Stimulated activated CD8-positive, alpha-beta memory T cell treated with anti-CD3 and anti-CD28 coated beads, Interleukin-7, amount 100 ng/mL, for 1 hour (primary cell): Measurements from ENCODE around the gene CD99L2.
A peak's percentile ranks its signal among the peaks of the same experiment; 100 is the strongest.

Experiments
- DNase-seq, 2 donors: peaks; one replicate each; pipeline ENCODE4 v3.0.0-alpha.2; 2020; ENCODE audit warnings: low read depth in 2 of 2

Gene CD99L2, protein sequence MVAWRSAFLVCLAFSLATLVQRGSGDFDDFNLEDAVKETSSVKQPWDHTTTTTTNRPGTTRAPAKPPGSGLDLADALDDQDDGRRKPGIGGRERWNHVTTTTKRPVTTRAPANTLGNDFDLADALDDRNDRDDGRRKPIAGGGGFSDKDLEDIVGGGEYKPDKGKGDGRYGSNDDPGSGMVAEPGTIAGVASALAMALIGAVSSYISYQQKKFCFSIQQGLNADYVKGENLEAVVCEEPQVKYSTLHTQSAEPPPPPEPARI

DNA sequence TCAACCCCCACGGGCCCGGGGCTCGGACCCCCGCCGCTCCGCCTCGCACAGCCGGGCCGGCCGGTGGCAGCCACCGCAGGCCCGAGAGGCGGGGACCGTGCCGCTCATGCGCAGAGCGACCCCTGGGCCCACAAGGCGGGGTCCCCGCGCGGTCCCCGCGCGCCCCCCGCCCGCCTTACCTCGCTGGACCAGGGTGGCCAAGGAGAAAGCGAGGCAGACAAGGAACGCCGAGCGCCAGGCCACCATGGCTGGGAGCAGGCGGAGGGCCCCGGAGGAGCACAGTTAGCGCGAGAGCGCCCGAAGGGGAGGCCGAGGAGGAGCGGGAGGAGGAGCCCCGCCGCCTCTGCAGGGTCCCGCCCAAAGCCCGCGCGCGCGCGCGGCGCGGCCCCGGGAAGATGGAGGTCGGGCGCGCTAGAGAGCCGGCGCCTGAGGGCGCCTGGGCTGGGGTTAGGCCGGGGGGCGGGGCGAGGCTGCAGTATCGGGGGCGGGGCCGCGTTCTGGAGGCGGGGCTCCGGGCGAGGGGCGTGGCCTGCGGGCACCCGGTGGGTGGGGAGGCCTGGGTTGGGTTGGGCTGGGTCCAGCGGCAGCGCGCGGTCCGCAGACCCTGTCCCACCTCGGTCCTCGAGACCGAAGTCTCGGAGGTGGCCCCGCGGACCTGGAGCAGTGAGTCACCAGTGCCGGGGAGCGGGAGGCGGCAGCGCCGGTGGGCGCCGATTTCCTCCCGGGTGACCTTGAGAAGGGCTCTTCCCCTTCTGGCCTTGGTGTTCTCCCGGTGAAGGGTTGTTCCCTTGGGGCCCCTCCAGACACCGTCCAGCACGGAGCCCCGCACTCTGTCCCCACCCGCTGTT, at the start of gene CD99L2:
TSS of gene CD99L2 (minus strand) at position 326 of the 848 bp plus-strand sequence. CDS start at position 246, 80 bp downstream.
- peak; percentile 81 to 86 for DNase-seq

DNA sequence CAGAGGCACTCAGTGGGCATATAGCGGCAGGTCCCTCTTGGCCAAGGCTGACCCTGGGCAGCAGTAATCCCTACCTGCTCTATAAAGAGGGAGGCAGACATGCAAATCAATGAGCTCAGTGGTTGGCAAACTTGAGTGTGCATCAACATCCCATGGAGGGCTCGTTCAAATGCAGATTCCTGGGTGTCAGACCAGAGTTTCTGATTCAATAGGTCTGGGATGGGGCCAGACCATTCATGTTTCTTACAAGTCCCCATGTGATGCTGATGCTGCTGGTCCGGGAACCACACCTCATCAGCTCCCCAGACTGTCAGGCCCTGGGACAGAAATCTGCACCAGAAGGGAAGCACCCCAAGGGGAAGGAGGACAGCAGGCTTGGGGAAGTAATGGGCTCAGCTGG, 45.8 kb upstream of the CD99L2 start:
- no peak for DNase-seq

DNA sequence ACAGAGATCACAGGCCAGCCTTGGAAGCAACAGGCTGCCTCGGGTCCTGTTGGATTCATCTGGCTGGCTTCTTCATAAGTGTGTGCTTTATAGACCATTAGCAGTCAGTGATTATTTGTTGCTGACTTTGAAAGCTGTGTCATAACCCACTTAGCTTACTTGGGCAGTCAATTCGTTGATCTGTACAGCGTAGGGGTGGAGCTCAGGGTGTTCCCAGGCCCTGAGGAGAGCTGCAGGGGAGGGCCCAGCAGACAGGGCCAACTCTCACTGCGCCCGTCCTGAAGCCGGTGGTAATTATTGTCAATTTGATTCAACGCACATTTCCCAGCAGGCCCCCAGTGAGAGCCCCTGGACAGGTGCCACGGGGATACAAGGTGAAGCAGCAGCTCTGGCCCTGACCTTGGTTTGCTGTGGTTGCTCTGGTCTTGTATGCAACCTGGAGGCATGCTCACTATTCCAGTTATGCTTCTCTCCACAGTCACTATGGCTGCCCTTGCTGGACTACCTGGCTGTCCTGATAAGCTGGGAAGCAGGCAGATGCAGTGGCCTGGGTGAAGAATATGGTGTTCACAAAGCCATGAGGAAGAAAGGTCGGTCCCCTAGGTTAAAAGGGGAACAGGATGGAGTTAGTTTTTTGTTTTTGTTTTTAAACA, 44.6 kb upstream of the CD99L2 start:
- no peak for DNase-seq

DNA sequence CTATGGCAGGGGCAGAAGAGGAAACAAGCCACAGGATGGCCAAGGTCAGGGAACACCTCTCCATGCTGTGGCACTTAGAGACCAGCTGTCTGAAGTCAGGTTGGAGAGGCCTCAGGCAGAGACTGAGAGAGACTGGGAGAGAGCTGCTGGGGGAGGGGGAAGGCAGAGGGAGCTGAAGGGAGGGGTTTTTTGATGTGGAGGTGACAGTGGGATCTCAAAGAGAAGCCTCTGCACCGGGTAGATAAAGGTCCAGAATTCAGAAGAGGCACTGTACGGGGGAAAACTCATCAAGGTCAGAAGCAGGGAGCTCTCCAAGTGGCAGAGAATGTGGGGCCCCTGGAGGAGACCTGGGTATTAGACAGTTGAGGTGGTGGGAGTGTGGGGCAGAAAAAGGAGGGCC, 43.1 kb upstream of the CD99L2 start:
- no peak for DNase-seq

DNA sequence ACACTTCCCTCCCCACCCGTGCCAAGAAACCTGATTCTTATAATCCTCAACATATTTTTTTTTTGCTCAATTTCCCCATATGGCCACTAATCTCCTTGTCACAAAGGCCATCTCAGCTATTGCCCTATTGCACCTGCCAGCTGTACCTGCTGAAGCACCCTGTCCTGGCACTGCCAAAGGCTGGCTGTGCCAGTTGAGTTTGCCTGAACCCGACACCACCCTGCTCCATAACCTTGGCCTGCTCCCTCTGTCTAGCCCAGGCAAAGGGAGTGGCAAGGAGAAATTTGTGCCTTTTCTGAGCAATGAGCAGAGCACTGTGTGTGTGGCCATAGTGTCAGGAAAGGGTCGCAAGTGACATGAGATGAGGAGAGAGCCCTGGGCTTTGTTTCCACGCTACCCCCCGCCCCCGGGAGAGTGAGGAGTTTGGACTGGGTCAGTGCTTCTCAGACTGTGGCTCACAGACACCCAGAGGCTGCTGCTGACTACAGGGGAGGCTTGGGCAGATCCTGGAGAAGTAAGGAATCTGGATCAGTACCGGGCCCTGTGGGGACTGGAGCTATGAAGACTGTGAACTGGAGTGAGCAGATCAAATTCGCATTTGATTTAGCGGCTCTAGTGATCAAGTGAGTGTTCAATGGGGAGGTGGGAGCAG, 42.5 kb upstream of the CD99L2 start:
- DNase-seq = no peak

DNA sequence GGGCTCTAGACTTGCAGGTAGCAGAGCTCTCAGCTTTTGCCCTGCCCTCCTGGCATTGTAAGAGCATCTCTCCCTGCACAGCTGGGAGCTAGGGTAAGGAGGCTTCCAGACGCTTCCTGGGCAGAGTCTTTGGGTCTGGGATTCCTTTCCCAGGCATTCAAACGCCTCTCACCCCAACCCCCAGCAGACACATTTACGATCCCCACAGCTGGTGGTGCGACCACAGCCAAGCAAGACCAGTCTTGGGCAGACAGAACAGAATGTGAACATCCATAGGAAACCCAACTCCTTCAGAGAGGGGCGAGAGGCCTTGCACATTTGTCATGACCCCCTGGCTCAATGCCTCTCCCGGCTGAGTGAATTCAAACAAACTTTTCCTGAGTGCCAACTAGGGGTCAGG, 38.1 kb upstream of the CD99L2 start:
- no peak for DNase-seq

DNA sequence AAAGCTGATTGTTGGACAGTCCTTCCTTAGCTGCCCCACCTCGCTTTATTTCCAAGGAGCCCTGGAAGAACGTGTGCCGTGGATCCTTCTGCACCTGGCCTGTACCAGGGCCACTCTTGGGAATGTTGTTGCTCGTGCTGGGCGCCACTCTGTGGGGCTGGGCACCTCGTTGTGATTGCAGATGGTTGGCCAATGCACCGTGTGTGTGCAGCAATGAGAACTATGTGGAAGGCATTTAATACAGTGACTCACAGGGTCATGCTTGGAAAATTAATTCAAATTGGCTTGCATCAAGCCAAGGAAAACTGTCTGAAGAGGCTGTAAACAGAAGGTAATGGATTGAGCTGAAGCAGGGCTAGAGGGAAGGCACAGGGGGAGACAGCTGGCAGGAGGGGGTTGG, 37.0 kb upstream of the CD99L2 start:
- DNase-seq = no peak

DNA sequence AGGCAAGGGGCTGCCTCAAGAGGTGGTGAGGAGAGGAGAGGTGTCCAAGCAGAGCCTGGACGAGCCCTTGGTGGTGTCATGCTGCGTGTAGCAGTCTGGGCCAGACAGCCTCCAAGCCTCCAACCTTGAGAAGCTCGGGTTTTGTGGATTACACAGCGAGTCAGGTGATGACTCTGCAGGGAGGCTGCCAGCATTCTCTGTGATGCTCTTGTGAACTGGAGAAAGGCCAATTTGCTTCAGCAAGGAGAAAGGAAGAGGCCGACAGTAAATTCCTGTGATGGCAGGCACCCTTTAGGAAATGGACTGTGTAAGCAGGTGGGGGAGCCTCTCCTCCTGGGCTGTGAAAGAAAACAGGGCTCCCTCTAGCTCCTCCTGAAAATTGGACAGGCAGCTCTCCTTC, 36.0 kb upstream of the CD99L2 start:
- DNase-seq = no peak

DNA sequence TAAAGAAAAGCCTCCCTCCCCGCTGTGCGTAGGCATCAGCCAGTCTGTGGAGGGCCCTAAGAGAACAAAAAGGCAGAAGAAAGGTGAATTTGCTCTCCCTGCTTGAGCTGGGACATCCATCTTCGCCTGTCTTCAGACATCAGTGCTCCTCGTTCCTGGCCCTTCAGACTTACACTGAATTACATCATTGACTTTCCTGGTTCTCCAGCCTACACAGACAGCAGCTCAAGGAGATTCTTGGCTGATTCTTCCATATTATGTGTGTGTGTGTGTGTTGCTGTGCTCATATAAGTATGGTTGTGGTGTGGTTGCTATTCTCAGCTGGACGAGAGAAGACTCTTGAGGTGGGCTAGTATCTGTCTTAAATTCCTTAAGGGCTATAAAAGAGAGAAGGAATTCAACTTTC, 35.5 kb upstream of the CD99L2 start:
- DNase-seq = no peak

DNA sequence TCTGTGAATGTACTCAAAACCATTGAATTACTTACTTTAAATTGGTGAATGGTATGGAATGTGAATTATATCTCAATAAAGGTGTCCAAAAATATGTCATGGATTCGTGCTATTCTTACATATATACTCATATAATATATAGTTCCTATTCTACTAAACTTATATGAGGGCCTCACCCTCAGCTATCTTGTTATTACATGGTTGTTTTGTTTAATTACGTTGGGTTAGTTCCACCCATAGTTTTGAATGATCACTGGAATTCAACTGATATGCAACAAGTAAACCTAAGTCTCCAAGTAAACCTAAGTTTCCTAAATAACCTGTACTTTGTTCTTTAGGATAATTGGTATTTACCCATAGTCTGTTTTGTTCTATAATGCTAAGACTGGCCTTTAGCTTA, 30.6 kb upstream of the CD99L2 start:
- no peak for DNase-seq

DNA sequence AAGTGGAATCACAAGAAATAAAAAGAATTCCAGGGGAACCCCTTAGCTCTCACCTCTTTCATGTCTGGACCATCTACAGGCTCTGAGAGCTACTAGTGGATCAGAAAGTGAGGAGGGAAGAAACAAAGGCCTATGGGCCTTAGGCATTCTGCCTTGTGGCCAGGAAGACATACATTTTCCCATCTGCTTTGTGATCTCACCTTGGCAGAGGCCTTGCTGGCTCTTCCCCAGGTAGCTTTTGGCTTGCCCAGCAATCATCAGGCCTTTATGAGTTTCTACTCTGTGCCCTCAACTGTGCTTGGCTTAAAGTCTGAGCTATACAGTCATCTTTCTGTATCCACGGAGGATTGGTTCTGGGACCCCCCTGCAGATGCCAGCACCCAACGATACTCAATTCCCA, 28.3 kb upstream of the CD99L2 start:
- DNase-seq = no peak

DNA sequence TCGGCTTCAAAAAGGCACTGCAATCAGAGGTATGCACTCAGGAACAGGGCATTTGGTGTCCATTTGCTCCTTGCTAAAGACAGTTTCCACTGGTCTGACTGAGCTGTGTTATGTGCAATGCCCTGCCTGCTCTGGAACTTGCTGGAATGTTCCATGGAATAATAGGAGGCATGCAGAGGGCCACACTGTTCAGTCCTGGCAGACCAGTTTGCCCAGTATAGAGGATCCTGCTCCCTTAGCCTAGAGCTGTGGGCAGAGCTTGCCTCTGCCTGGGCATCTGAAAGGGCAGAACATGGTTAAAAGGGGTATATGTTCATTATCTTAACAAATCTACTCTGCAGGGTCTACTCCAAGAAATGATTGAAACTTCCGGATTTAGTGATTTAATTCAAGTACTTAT, 27.8 kb upstream of the CD99L2 start:
- no peak for DNase-seq

DNA sequence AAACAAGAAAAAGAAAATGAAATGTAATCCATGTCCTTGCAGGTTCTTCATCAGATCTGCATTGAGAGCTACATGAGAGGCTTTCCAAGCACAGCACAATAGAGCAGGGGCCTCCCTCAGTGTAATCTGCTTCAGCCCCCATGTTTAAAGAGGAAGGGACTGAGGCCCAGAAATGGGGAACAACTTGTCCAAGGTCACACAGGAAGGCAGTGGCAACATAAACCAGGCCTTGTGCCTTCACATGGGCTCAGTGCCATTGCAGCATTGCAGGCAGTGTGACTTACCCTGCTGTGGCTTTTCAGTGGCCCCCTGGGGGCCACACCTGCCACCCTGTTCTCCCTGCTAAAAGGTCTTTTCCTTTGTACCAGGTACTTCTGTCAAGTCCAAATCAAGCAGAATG, 20.9 kb upstream of the CD99L2 start:
- DNase-seq = no peak

DNA sequence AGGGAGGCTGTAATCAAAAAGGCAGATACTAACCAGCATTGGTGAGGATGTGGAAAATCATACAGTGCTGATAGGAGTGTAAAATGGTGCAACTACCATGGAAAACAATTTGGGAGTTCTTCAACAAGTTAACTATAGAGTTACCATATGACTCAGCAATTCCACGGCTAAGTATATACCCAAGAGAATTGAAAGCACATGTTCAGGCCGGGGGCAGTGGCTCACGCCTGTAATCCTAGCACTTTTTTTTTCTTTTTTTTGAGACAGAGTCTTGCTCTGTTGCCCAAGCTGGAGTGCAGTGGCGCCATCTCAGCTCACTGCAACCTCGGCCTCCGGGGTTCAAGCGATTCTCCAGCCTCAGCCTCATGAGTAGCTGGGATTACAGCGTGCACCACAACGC, 15.0 kb upstream of the CD99L2 start:
- no peak for DNase-seq

DNA sequence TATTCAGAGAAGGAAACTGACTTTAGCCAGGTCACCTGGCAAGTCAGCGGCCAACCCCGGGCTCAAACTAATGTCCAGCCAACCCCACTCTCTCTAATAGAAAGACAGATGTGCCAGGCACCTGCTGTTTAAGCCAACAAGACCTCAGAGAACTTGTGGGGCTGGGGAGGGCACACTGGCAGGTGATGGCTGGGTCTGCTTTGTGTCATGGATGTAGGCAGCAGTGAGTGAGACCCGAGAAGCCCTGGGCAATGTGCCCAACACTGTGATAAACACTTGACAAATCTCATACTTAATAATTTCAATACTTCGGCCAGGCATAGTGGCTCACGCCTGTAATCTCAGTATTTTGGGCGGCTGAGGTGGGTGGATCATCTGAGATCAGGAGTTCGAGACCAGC, 9.0 kb upstream of the CD99L2 start:
- DNase-seq = no peak

DNA sequence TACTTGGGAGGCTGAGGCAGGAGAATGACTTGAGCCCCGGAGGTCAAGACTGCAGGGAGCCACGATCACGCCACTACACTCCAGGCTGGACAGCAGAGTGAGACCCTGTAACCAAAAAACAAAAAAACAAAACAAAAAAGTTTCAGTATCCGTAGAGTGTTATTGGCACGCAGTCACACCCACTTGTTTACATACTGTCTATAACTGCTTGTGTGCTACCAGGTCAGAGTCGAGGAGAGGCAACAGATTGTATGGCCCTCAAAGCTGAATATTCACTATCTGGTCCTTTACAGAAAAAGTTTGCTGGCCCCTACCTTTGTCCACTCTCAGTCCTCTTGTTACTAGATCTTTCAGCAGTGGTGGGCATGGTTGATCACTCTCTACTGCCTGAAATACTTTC, 8.2 kb upstream of the CD99L2 start:
- DNase-seq = no peak

DNA sequence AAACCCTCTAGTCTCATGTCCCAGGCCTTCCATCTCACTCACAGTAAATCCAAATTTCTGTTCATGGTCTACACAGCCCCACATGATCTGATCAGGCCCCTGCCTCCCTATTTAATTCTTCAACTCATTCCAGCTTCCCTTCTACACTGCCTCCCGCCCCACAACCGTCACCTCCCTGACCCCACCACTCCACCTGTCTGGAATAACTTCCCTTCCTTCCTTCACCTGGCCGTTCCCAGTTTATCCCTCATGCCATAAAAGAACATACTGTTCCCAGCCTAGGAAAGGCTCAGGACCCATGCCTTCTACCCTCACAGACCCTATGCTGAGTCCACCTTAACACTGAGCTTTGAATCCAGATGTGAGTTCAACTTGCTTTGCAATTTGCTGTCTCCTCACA, 6.8 kb upstream of the CD99L2 start:
- no peak for DNase-seq

DNA sequence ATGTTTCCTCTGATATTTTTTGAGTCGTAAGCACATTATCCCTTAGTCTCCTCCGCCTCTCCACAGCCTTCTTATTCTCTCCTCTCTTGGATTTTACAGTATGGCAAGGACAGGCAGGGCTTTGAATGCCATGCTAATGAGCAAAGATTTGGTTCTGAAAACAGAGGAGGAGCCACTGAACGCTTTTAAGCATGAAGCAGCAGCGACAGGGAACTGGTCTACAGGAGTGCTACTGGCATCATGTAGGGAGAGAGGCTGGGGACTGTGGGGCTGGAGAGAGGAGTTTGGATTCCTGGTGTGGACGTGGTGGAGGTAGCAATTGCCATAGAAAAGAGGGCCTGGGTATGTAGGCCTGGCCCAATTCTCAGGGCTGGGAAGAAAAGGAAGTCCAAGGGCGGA, 4.6 kb upstream of the CD99L2 start:
- DNase-seq = no peak

DNA sequence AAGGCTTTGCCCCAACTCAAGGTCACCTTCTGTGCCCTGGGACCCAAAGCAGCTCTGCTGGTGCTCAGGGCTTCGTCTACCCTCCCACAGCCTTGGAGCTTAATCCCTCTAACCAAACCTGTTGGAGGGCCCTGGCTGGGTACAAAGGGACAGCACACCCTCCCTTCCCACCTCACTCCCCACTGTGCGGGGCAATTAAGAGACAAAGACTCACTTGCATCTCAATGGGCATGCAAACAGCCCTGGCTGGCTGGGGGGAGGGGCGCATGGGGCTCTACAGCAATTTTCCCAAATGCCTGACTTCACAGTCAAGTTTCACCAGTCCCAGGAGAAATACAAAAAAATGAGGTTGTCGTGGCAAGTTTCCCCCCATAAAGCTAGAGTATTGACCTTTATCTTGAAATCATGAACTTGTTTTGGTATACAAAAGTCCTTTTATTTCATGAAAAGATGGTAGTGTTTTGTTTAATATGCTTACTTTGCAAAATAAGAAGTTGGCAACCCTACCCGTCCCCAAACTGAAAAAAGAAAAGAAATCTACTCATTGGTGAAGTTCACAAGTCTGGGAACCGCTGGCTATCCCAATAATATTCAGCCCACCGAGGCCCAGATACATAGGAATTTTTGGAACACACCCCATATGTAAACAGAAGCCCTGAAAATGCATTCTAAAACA, 4.1 kb upstream of the CD99L2 start:
- DNase-seq = no peak

DNA sequence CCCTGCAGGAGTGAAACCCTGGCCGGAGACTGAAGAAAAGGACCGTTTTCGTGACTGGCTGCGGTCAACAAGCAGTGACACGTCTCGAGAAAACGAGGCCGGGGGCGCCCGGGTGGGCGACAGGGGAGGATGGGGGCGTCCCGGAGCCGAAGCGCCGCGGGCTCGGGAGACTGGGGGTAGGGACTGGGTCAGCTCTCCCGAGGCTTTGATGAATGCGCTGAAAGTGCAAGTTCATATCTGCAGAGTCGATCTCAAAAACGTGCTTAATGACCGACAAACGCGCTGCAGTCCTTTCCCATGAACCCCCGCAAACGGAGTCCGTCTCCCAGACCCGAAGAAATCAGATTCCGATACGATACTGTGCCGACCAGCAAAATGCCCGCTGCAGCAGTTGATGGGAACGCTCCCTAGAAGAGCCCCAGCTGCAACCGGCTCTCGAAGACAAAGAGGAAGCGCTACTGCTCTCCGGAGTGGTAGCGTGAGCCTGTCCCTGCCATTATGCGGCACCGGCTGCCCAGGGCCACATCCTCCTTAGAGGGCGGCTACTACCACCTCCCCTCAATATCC, 806 bp upstream of the CD99L2 start:
- no peak for DNase-seq
